ENCODE data around the gene KCNQ5. TPM values are rescaled to one million over a fixed set of nuclear protein-coding genes. Genes with fewer than 3 reads are reported as not detected.

KCNQ5 gene
- polyA plus RNA-seq, 5 donors, result 1.9 to 3.4 (median 2.8) TPM

DNA sequence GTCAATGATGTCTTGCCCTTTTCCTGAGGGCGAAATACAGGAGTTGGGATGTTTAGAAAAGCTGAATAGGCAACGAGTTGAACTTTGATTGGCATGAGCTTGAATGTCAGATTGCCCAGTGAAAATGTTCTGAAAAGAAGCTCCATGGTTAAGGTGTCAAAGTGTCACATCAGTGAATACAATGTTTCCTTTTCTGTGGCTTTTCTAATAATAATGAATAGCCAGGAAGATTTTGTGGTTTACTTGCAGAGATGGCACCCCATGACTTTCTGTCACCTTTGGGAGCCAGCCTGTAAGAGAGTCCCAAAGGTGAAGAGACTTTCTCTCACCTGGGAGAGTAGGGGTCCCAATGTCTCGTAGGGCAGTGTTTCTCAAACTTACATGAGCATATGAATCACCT is 119.2 kb downstream of the KCNQ5 start:
- no peak for DNase-seq

DNA sequence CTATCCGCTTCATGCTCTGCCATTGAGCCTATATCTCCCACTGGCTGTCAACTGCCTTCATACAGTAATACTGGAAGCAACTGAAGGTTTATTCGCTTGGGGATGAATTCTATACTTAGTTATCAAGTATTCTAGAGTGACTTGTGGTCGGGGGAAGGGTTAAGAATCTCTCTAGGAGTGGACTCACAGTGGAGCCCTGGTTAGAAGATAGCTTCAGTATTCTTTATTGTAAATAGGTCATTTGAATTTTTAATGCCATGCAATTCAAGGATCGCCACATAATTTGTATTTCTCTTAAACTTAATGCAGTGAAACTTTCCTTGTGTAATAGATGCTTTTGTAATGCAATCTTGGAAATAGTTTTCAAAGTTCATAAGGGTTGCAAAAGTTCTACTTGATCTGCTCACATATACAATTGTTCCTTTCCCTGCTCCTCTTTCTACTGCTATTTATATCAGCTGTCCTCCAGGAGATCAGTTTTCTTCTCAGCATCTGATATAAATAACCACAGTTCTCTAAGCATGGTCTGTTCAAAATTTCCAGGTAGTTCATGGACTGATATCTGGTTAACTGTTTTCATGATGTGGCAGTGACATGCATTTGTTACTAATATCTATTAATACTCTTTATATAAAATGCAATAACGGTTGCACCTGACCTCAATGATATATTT is 120.3 kb downstream of the KCNQ5 start:
- no peak for DNase-seq

DNA sequence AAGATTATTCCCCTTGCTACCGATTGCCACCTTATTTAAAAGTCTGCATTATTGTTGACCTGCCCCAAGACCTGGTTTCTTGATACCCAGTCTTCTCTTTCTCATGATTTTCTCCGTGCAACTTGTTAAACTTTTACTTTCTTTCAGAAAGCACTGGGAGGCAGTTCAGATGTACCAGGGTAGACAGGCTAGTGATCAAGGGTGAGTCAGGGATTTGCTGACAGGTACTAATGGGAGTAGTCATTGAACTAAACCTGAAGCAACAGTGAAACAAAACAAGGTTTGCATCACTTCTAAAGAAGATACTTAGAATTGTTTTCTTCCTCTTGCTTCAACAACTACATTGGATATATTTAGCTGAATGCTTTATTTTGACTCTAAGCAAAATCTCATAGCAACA is 124.4 kb downstream of the KCNQ5 start:
- no peak for DNase-seq

DNA sequence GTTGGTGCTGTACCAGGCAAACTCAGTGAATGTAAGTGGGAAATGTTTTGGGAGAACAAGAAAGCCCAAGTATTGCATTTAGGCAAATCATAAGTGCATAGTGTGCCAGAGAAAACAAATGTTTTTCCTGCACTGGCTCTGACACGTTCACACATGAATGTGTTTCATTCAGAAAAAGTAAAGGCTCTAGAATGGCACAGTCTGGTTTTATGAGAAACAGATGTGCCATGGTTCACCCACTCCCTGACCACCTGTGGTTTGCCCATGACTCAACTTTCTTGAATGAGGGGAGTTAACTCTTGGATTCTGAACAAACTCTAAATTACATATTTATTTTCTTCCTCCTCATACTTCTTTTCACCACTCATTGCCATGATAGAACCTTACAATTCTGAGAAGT is 126.9 kb downstream of the KCNQ5 start:
- DNase-seq, result no peak

DNA sequence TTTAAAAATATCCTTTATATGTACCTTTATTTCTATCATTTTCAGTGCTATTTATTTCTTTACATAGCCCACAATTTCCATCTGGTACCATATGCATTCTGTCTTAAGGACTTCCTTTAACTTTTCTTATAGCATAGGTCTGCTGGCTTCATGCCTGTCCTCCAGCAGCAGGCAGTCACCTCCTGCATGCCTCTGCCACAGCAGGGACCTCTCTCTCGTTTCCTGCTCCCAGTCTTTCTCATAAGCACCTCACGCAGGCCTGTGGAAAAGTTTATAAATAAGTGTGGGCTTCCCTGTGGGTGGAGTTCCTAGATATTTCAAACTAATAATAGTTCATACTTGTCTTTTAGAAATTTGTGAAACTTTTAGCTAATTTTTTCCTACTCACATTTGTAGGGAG is 133.9 kb downstream of the KCNQ5 start:
- no peak for DNase-seq

DNA sequence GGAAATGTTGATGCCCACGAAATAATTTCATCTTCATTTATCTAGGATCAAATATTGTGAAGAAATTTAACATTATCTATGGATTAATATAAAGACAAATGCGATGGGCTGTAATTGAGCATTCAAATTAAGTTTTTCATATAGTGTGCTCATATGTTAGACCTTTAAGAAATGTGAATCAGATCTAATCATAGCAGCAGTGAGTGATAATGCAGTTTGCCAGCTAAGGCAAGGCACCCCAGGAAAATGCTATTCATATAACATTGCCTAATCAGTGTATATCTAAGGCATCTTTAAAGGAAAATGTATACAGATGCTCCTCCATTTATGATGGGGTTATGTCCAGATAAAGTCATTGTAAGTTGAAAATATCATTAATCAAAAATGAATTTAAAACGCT is 135.2 kb downstream of the KCNQ5 start:
- DNase-seq, result no peak

DNA sequence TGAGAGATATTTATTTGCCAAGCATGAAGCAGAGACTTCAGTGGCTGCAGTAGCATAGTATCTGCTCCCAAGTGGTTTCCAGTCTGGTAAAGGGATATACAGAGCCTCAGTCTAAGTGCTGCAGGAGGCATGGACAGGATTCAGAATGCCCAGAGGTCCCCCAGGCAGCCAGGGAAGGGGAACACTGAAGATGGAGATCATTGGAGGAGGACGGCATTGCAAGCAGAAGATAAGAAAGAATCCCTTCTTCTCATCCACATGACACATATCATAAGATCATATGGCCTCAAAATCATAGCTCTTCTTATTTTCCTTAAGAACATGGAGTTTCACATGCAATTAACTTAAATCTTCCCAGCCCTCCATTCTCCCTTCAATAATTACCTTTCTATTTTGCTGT is 136.1 kb downstream of the KCNQ5 start:
- DNase-seq, result no peak

DNA sequence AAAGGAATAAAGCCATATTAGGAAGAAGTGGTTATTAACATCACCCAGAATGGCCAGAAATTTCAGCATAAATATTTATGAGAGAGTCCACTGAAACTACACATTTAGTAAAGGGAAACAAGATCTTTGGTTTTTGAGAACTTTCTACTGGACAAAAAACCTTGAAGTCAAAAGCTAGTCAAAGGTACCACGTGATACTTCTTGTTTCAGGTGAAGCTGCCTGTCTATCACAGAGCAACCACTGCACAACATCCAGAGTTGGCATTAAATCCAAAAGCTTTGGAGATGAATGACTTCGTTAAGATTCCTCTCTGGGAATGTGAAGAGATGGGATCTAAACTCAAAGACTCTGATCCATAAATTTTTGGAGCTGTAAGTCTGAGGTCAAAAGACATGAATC is 137.0 kb downstream of the KCNQ5 start:
- DNase-seq, result no peak

DNA sequence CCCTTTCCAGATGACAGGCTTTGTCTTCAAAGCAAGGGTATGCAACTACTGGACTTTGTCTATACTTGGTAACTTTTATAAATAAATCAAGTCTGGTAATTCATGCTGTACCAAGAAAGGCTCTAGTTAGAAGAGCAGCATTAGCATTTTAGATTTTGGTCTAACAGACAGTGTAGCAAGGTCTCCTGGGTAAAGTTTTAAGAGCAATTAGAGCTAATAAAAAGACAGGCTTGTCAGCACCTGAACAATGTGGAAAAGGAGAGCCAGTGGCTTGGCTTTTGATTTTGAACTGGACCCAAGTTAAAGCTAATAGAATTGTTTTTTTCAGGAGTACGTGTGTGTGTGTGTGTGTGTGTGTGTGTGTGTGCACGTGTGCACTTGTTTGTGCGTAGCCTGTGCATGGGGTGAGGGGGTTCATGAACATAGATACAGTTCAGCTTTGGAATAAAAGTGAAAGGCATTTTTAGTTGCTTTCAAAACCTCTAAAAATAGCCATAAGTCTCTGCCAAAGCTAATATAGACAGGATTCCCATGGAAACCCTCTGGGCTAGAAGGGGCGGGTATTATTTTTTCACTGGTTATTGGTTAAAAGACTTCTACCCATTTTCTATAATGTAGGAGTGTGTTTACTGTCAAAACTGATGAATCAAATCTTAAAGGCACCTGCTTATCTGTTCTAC is 138.4 kb downstream of the KCNQ5 start:
- peak in 1 of 2 donors; percentile 21 for DNase-seq

DNA sequence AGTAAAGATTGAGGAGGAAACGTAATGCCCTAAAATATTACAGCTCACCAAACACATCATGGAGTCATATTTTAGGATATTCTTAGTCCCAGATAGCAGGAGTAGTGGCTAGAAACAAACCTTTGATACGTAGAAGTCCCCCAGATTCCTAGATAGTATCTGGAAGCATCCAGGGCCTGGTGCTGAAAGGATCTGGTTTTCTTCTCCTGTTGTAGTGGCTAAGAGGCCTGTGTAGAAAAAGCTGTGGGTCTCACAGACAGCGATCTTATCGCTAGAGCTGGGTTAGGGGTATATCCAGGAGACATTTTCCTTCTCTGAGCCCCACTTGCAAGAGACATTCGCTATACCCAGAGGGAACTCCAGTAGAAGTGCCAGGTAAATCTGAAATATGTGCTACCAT is 139.9 kb downstream of the KCNQ5 start:
- DNase-seq, result no peak

DNA sequence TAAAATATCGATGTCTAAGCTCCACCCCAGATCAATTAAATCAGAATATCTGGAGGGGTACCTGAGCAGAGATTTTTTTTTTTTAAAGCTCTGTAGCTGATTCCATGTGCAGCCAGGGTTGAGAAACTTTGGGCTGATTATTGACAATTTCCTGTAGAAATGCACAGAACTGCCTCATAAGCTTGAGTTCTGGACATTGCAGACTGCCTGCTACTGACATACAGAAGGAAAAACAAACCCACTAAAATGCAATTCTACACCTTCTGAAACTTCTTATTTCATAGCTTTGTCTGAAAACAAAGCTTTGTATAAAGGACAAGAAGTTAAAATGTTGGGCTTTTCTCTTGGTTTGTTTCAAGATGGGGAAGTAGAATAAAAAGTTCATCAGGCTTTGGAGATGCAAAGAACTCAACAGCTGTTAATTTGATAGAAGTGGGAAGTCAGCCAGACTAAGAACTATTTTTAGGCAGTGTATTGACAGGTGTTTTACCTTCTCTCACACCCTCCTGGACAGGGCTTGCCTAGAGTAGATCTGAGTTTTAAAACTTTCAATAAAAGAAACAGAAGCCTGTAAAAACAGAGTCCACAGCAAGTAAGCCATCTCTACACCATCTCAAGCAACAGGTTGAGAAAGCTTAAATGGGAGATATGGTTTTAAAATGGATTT is 147.7 kb downstream of the KCNQ5 start:
- no peak for DNase-seq

DNA sequence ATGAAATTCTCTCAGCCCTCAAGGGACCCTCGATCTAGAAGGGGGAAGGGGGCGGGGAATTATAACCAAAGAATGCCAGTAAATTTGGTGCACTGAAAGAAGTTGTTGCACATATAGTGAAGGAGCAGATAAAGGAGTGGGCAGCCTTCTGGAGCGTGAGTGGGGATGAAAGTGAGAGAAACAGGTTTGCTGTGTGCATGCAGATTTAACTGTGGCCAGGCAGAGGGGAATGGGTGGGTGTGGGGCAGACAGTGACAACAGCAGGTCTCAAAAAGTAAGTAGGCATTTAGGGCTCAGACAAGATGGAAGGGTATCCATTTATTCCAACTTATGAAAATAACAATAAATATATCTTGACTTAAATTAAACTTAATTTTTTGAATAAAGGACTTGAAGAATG is 149.1 kb downstream of the KCNQ5 start:
- no peak for DNase-seq

DNA sequence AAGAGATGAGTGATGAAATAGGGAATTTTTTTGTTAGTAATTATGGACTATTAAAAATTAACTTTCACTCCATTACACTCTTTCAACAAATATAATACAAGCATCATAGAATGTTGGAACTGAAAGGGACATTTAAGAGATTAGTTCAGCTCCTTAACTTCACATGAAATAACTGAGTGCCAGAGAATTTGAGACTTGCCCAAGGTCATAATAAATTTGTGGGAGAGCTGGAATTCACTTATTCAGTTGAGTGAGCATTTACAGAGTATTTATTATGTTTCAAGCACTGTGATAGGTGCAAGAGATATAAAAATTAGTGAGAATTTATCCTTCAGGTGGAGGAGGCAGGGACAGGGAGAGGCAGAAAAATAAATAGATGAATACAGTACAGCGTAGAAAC is 154.6 kb downstream of the KCNQ5 start:
- DNase-seq, result no peak

DNA sequence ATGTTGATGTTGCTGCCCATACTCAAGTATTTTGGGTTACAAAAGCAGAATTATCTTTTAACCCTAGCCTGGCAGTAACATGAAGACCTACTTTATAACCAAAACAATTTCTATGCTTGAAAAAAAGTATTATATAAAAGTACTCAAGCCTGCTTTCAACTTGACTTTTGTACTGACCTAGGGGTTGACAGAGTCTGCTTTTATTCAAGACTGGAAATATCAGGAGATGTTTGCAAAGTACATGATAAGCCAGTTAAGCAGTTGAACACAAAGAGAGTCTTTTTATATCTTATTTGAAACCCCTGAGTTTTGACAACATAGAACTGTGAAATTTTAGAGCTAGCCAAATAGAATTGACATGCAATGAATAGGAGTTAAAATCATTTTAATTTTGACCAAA is 159.8 kb downstream of the KCNQ5 start:
- no peak for DNase-seq

DNA sequence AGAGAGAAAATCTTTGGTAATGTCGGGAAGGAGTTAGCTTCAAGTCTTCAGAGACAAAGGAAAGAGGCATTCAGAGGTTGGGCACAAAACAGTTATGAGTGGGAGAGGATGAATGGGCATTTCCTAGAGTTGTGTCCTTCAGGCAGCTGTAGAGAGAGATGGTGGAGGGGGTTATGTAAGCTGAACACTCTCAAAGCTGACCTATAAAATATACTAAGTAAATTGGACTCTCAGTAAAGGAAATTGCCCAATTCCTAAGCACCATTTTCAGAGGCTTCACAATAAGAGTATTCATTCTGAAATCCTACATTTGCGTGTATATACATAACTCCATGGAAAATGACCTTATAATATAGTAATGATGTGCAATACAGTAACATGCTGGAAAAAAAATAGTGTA is 161.2 kb downstream of the KCNQ5 start:
- peak in 1 of 2 donors; percentile 13 for DNase-seq

DNA sequence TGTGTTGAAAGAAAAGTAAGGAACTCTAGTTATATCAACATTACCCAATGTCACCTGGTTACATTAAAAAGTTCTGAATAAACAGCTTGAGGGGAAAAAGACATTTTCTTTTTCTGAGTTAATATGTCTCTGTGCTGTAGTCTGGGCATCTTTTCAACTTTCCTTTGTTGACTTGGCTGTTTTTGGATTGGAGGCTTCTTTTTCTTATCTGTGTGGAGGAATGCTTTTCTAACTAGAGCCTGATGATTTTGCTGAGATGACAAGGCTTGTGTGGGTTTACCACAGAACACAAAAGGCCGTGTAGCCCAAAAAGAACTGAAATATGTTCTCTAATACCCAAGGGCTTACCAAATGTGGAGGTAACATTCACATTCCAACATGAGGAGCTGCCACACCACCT is 161.8 kb downstream of the KCNQ5 start:
- peak in 1 of 2 donors; percentile 7 for DNase-seq

DNA sequence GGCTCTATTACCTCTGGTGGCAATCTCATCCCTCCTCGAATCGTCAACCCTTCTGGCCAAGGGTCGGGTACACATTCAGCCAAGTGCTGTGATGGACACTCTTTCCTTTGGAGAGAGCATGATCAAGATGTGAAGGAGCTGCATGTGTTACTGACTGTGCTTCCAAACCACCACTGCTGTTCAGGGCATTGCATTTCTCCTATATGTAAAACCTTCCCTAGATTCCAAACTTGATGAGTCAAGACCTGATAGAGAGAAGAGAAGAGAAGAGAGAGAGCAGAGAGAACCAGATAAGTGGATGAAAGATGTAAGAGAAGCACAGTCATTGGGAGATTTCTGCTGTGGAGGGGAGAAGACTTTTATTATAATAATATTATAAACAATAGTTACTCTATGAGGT is 162.2 kb downstream of the KCNQ5 start:
- no peak for DNase-seq

DNA sequence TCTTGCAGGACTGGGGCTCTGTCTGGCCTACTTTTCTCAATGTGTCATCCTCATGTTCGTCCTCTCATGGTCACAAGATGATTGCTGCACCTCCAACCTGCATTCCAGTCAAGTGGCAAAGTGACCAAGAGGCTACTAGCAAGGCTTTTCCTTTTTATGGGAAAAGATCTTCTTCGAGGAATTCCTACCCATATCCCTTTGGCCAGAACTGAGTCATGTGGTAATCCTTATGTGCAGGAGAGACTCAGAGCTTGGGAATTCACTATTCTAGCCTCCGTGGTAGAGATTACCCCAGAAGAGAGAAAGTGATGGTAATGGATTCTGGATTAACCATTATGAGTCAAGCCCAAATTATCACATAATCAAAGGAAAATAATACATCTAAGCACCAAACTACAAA is 162.7 kb downstream of the KCNQ5 start:
- no peak for DNase-seq

DNA sequence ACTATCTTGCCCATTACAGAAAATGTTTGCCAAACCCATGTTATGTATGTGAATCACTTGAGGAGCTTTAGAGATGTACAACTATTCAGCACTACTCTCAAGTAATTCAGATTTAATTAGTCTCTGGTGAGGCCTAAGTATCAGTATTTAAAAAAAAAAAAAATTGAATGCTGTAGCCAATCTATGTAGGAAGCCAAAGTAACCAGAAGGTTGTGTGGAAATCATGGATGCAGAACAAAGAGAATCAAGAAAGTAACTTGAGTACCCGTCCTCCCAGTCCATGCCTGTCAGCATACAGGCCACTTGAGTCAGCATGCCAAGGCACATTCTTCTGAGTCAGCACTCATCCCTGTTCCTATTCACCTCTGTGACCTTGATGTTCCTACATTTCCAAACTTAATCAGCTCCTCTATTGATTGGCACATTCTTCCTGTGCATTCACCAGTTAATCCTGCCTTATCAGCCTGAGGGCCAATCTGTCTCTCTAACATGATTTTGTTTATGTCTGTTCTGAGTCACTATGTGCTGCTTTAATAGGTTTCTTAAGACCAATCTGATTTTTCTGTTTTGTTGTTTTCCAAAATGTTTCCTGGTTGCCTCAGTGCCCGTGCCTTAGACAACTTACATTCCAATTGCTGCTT is 165.6 kb downstream of the KCNQ5 start:
- DNase-seq, result peak in 1 of 2 donors; percentile 8

DNA sequence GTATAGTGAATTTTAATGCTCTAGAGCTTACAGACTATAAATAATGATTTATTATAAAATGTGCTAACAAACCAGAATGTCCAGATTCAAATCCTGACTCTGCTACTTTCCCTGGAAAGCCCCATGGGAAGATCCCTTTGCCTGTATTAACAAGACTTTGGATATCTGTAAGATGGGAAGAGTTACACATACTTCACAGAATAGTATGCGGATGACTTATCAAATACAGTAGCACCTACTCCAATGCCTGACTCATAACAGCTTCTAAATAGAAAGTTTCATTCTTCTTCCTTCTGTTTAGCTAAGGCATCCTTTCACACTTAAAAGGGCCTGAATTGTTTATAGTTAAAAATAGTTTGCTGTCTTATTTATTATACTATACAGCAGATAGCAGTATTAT is 166.3 kb downstream of the KCNQ5 start:
- no peak for DNase-seq

DNA sequence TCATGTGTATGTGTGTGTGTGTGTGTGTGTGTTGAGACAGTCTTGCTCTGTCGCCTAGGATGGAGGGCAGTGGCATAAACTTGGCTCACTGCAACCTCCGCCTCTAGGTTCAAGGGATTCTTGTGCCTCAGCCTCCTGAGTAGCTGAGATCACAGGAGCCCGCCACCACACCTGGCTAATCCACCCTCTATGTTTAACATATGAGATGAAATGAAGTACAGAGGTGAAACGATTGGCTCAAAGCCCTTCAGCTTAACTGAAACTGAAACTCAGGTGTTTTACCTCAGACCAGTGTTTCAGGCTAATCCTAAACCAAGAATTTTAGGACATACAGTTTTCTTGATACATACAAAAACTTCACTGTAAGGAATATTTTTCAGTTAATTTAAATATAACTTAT is 167.3 kb downstream of the KCNQ5 start:
- no peak for DNase-seq

DNA sequence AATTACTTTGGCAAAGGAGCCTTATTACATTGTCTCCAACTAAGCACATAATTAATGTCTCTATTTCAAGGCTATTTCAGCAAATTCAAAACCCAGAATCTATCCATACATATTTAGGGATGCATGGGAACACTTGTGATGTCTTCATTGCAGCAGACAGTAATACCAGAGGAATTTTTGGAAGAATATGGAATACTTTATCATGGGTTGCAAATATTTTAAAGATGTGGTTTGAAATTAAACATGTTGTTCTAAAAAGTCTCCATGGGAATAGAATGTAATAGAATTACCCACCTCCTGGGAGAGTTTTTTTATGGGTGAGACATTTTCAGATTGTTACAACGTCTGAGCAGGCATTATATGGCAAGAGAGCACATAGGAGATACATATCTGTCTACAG is 170.8 kb downstream of the KCNQ5 start:
- no peak for DNase-seq
